H1 (cell line): Measurements from ENCODE around the gene PROX2. TPM values are rescaled to one million over a fixed set of nuclear protein-coding genes. Genes with fewer than 3 reads are reported as not detected.

Experiments
- CHD7 ChIP-seq: fragments of 300-600 bp; sonication (generic); IDR thresholded peaks from 2 replicates; pipeline ENCODE4 v1.7.1; 2012; ENCODE audit warnings: low read length, moderate library complexity, mild to moderate bottlenecking, inconsistent platforms; ENCODE audit not compliant: insufficient replicate concordance
- polyA plus RNA-seq, 7 experiments: library from polyadenylated mRNA; depleted of rRNA in 3 of 7; stranded (reverse) in 5 of 7; unstranded in 2 of 7; fragments of >200 nt in 5 of 7; fragments of 200-250 nt in 2 of 7; gene quantifications; 1 replicate in 5 of 7; 2 replicates in 1 of 7; 4 replicates in 1 of 7; pipeline versions ENCODE4 v1.2.1 to v1.2.3, GENCODE V29; 2011 to 2013; ENCODE audit warnings: missing spikeins in 2 of 7, mixed read lengths in 2 of 7
- total RNA-seq: library from RNA; stranded (reverse); fragmentation: NEBNext Ultra II Directional; extraction: Animal tissue kit (Norgen Biotek cat#: 25700); gene quantifications from 2 replicates; pipeline ENCODE4 v1.2.1, GENCODE V29; 2021

Gene PROX2
- total and polyA plus RNA-seq, 2 of the 8 experiments (the other 6 are each of a cell fraction or from before 2014, with no cell fraction given) = 0.03 TPM; not detected in 1

GRCh38 chr14:74852922-74853530 is 22.9 kb downstream of the PROX2 start (continued):
- no peak for TF ChIP-seq CHD7
